HFFc6 (cell line): ENCODE data around the gene CDRT4. TPM values are rescaled to one million over a fixed set of nuclear protein-coding genes. Genes with fewer than 3 reads are reported as not detected.

Source experiments
- DNase-seq: peaks from one replicate; pipeline ENCODE4 v3.0.0-alpha.2; 2018
- H3K27ac Mint-ChIP-seq: 2 replicates; pipeline ENCODE4 v1.8.0; 2020; ENCODE audit warnings: mild to moderate bottlenecking, mixed read lengths
- H3K27me3 Mint-ChIP-seq: 2 replicates; pipeline ENCODE4 v1.8.0; 2021; ENCODE audit warnings: mild to moderate bottlenecking, moderate library complexity, mixed read lengths; ENCODE audit not compliant: insufficient read depth
- H3K36me3 Mint-ChIP-seq: 2 replicates; pipeline ENCODE4 v1.8.0; 2021; ENCODE audit warnings: low read depth, mixed read lengths
- H3K4me1 Mint-ChIP-seq: 2 replicates; pipeline ENCODE4 v1.8.0; 2020; ENCODE audit warnings: low read depth, mixed read lengths
- H3K4me3 Mint-ChIP-seq: 2 replicates; pipeline ENCODE4 v1.8.0; 2020; ENCODE audit warnings: mild to moderate bottlenecking, moderate library complexity, mixed read lengths
- H3K9me3 Mint-ChIP-seq: 2 replicates; pipeline ENCODE4 v1.8.0; 2020; ENCODE audit warnings: mild to moderate bottlenecking, mixed read lengths
- total RNA-seq, 6 experiments: library from RNA; stranded (reverse); fragmentation: NEBNext Ultra II Directional; extraction: Animal tissue kit (Norgen Biotek cat#: 25700); gene quantifications; 2 replicates in 1 of 6; 3 replicates in 5 of 6; pipeline ENCODE4 v1.2.3, GENCODE V29; 2021
- TF ChIP-seq, protein P1 (sequence below): fragments of 200-600 bp; sonication (generic); IDR thresholded peaks from 2 replicates; pipeline ENCODE4 v1.5.0; 2021; ENCODE audit warnings: antibody characterized with exemption, mild to moderate bottlenecking

Gene CDRT4
- total RNA-seq, 6 experiments from 2014 or later: 0.60 to 2.5 (median 1.3) TPM

DNA sequence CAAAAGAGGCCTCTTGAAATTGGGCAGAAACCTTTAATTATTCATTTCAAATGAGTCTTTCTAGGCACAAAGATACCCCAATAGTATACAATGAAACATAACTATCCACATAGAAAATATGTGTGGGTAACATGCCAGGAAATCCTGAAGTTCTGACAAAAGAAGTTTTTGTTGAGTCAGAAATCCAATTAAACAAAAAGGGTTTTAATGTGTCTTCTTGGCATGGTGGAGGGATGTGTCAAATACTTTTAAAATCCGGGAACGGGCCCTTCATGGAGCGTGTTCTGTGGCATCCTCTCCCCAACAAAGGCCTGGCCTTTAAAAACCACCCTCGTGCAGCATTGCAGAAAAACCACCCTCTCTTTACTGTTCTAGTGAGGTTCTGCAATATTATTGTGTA lies 14.2 kb downstream of the CDRT4 start:
- Mint-ChIP-seq H3K4me1 (peaks cover 23% of the 10 kb centered on the region), H3K4me3 (no peak overlapping the region), H3K27me3 (no peaks in the 10 kb centered on the region), H3K36me3 (peaks cover 15% of the 10 kb centered on the region), H3K27ac (no peak overlapping the region), H3K9me3 (peaks cover 6% of the 10 kb centered on the region)
- TF ChIP-seq, protein P1, sequence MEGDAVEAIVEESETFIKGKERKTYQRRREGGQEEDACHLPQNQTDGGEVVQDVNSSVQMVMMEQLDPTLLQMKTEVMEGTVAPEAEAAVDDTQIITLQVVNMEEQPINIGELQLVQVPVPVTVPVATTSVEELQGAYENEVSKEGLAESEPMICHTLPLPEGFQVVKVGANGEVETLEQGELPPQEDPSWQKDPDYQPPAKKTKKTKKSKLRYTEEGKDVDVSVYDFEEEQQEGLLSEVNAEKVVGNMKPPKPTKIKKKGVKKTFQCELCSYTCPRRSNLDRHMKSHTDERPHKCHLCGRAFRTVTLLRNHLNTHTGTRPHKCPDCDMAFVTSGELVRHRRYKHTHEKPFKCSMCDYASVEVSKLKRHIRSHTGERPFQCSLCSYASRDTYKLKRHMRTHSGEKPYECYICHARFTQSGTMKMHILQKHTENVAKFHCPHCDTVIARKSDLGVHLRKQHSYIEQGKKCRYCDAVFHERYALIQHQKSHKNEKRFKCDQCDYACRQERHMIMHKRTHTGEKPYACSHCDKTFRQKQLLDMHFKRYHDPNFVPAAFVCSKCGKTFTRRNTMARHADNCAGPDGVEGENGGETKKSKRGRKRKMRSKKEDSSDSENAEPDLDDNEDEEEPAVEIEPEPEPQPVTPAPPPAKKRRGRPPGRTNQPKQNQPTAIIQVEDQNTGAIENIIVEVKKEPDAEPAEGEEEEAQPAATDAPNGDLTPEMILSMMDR: no peak
- no peak for DNase-seq

DNA sequence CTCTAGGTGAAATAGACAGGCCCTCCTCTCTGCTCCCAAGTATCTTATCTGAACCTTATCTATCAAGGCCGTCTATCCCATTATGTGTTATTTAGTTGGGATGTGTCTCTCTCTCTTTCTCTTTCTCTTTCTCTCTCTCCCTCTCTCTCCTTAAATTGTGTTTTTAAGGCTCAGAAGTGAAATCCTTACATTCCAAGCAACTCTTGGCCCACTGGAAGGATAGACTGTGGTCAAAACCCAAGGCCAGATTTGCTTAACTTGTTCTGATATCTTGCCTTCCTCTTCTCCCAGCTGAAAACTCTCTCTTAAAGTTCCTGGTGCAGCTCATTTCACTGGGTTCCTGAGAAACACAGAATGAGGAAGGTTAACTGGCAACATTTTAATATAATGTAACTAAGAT lies 14.7 kb downstream of the CDRT4 start:
- no peak overlapping the region for H3K27ac Mint-ChIP-seq
- peaks cover 18% of the 10 kb centered on the region for H3K4me1 Mint-ChIP-seq

DNA sequence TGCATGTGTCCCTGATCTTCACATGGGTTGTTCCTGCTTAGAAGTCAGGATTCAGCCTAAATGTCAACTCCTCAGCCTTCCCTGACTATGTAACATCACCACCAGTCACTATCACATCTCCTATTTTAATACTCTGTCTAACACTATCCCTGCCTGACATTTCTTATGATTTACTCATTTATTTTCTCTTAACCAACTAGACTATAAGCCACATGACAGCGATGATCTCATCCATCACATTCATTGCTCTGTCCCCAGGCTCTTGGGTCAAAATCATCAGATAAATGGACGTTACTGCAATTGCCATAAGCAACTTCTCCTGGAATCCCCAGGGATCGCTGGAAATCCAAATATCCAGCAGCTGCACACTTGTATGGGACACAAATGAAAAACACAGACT lies 15.7 kb downstream of the CDRT4 start:
- Mint-ChIP-seq H3K9me3 (peaks cover 6% of the 10 kb centered on the region), H3K36me3 (peaks cover 15% of the 10 kb centered on the region), H3K27me3 (peaks cover 2% of the 10 kb centered on the region; the same call in 1 of the 2 replicates), H3K4me1 (peaks cover 8% of the 10 kb centered on the region), H3K4me3 (no peak overlapping the region), H3K27ac (no peak overlapping the region)
- TF ChIP-seq, protein P1: no peak
- no peak for DNase-seq

More for the DNA sequence above, 14.7 kb downstream of the CDRT4 start:
- DNase-seq: no peak
- TF ChIP-seq, protein P1: no peak
- peaks cover 15% of the 10 kb centered on the region for H3K36me3 Mint-ChIP-seq
- peaks cover 6% of the 10 kb centered on the region for H3K9me3 Mint-ChIP-seq
- no peak overlapping the region for H3K4me3 Mint-ChIP-seq
- no peaks in the 10 kb centered on the region for H3K27me3 Mint-ChIP-seq

DNA sequence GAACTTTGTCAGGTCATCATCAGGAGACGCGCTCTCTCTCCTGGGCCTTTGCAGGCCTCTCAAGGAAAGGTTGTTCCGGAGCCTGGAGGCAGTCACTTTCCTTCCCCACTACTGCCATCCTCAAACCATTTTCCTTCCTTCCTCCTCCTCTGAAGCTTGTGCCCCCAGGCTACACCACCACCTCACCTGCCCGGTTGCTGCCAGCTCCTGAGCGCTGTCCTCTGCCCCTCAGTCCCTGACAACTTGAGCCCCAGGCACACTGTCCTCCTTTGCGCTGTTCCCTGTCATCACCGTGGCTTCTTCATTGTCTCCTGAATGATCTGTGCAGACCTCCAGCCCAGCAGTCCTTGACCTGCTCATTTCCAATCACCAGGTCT lies 18.9 kb downstream of the CDRT4 start:
- no peak for DNase-seq
- Mint-ChIP-seq H3K4me3 (no peak overlapping the region), H3K27me3 (peaks cover 2% of the 10 kb centered on the region; the same call in 1 of the 2 replicates), H3K36me3 (no peaks in the 10 kb centered on the region), H3K4me1 (peaks cover 19% of the 10 kb centered on the region), H3K9me3 (no peaks in the 10 kb centered on the region), H3K27ac (no peak overlapping the region)
- TF ChIP-seq, protein P1: no peak

DNA sequence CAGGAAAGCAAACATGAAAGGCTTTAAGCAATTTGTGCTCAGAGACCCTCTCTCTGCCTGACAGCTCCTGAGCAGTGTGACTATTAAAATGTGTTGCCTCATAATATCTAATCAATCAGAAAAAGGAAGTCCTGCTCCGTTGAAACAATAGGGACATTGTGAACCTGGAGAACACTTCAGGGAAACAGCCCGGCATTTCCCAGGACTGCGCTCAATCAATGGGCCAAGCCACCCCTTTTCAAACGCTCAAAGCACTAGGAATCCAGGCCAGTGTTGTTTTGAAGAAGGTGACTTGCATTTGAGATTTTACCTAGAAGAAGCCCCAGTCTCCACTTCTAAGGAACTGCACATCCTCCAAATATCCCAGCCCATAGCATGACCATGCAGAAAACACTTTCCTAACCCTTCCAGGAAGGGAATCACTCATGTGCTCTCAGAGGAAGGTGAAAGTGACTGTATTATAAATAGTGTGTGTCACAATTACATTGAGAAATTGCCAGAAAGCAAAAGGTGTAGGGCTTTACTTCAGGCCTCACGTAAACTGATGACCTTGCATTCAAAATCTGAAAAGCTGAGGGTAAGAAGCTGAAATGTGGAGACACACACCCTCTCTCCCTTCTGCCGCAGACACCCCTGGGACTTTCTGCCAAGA lies 19.4 kb downstream of the CDRT4 start:
- DNase-seq: no peak
- Mint-ChIP-seq H3K27ac (no peak overlapping the region), H3K4me3 (no peak overlapping the region), H3K4me1 (peaks cover 19% of the 10 kb centered on the region), H3K27me3 (peaks cover 2% of the 10 kb centered on the region; the same call in 1 of the 2 replicates), H3K9me3 (no peaks in the 10 kb centered on the region), H3K36me3 (no peaks in the 10 kb centered on the region)
- TF ChIP-seq, protein P1: no peak
